HepG2 (cell line): ENCODE results near the gene CYB5B. TPM values are rescaled to one million over a fixed set of nuclear protein-coding genes. Genes with fewer than 3 reads are reported as not detected.

Experiments
- CEBPG ChIP-seq: IDR thresholded peaks from 2 replicates; pipeline ENCODE4 v1.6.1; 2016
- FOXK1 ChIP-seq: sonication (generic); formaldehyde crosslinking; IDR thresholded peaks from 2 replicates; pipeline ENCODE4 v1.4.0; 2020; ENCODE audit warnings: low read depth, missing genetic modification reagents, borderline replicate concordance
- KDM2A ChIP-seq: sonication (generic); formaldehyde crosslinking; IDR thresholded peaks from 2 replicates; pipeline ENCODE4 v1.4.0; 2020; ENCODE audit warnings: low read depth, missing genetic modification reagents, borderline replicate concordance
- KDM5A ChIP-seq: fragments of 200-600 bp; sonication (generic); IDR thresholded peaks from 2 replicates; pipeline ENCODE4 v1.7.0; 2018; ENCODE audit warnings: antibody characterized with exemption, mild to moderate bottlenecking, low read length, borderline replicate concordance
- MED1 ChIP-seq: sonication (generic); formaldehyde crosslinking; IDR thresholded peaks from 2 replicates; pipeline ENCODE4 v1.4.0; 2020; ENCODE audit warnings: missing genetic modification reagents
- MED8 ChIP-seq: sonication (generic); formaldehyde crosslinking; IDR thresholded peaks from 2 replicates; pipeline ENCODE4 v1.8.1; 2023; ENCODE audit warnings: mild to moderate bottlenecking, missing genetic modification reagents; ENCODE audit not compliant: insufficient replicate concordance
- ONECUT2 ChIP-seq: sonication (generic); formaldehyde crosslinking; IDR thresholded peaks from 2 replicates; pipeline ENCODE4 v1.4.0; 2020; ENCODE audit warnings: missing genetic modification reagents
- POGZ ChIP-seq: sonication (generic); formaldehyde crosslinking; IDR thresholded peaks from 2 replicates; pipeline ENCODE4 v1.4.0; 2020; ENCODE audit warnings: mild to moderate bottlenecking, missing genetic modification reagents
- SIN3A ChIP-seq: IDR thresholded peaks from 2 replicates; pipeline ENCODE4 v1.6.1; 2011; ENCODE audit warnings: low read depth, mild to moderate bottlenecking, control low read depth, low read length, borderline replicate concordance
- TSC22D2 ChIP-seq: sonication (generic); formaldehyde crosslinking; IDR thresholded peaks from 2 replicates; pipeline ENCODE4 v1.5.1; 2020; ENCODE audit warnings: missing genetic modification reagents, mild to moderate bottlenecking, borderline replicate concordance
- XRCC5 ChIP-seq: fragments of 200-400 bp; formaldehyde crosslinking; optimal IDR thresholded peaks from 2 replicates; pipeline ENCODE3; 2017; ENCODE audit warnings: mild to moderate bottlenecking, low read length
- ZKSCAN8 ChIP-seq: IDR thresholded peaks from 2 replicates; pipeline ENCODE4 v1.6.1; 2016; ENCODE audit warnings: borderline replicate concordance, missing genetic modification reagents, missing compliant biosample characterization
- ZNF264 ChIP-seq: sonication (generic); formaldehyde crosslinking; IDR thresholded peaks from 2 replicates; pipeline ENCODE4 v1.4.0; 2020; ENCODE audit warnings: missing genetic modification reagents
- ZNF296 ChIP-seq: sonication (generic); formaldehyde crosslinking; conservative IDR thresholded peaks from 2 replicates; pipeline ENCODE4 v1.5.0; 2020; ENCODE audit warnings: mild to moderate bottlenecking, missing genetic modification reagents
- ZNF350 ChIP-seq: sonication (generic); formaldehyde crosslinking; IDR thresholded peaks from 2 replicates; pipeline ENCODE4 v1.4.0; 2020; ENCODE audit warnings: mild to moderate bottlenecking, low read depth, missing genetic modification reagents, borderline replicate concordance
- ZNF558 ChIP-seq: sonication (generic); formaldehyde crosslinking; IDR thresholded peaks from 2 replicates; pipeline ENCODE4 v1.9.0; 2022; ENCODE audit warnings: mild to moderate bottlenecking, missing genetic modification reagents, borderline replicate concordance
- ZNF768 ChIP-seq: sonication (generic); formaldehyde crosslinking; IDR thresholded peaks from 2 replicates; pipeline ENCODE4 v1.4.0; 2020; ENCODE audit warnings: missing genetic modification reagents
- ZNF841 ChIP-seq: sonication (generic); formaldehyde crosslinking; IDR thresholded peaks from 2 replicates; pipeline ENCODE4 v1.8.1; 2023; ENCODE audit warnings: missing genetic modification reagents, borderline replicate concordance
- ZSCAN21 ChIP-seq: sonication (generic); formaldehyde crosslinking; IDR thresholded peaks from 2 replicates; pipeline ENCODE4 v1.8.0; 2022; ENCODE audit warnings: mild to moderate bottlenecking, missing genetic modification reagents, moderate library complexity, borderline replicate concordance
- polyA plus RNA-seq, 8 experiments: library from polyadenylated mRNA; depleted of rRNA in 3 of 8; stranded (reverse) in 7 of 8; unstranded in 1 of 8; fragments of >200 nt; fragmentation: Illumina TruSeq in 4 of 8; extraction: Trizol in 4 of 8; gene quantifications; 2 replicates each; pipeline versions ENCODE4 v1.2.1 to v1.2.3, GENCODE V29; 2011 to 2016; ENCODE audit warnings: low read depth in 4 of 8, missing spikeins in 1 of 8, mixed read lengths in 1 of 8; ENCODE audit not compliant: insufficient read depth in 1 of 8
- total RNA-seq, 5 experiments: library from RNA; depleted of rRNA; stranded (reverse); fragments of >200 nt; fragmentation: Illumina TruSeq; extraction: Trizol; gene quantifications; 2 replicates each; pipeline ENCODE4 v1.2.3, GENCODE V29; 2016; ENCODE audit warnings: low read depth in 1 of 5
- TF ChIP-seq, protein P1 (sequence below): sonication (generic); formaldehyde crosslinking; IDR thresholded peaks from 2 replicates; pipeline ENCODE4 v1.4.0; 2020; ENCODE audit warnings: missing genetic modification reagents
- TF ChIP-seq, protein P2 (sequence below): sonication (generic); formaldehyde crosslinking; conservative IDR thresholded peaks from 2 replicates; pipeline ENCODE4 v1.8.0; 2022; ENCODE audit warnings: low read depth, missing genetic modification reagents
- TF ChIP-seq, protein P3 (sequence below): sonication (generic); formaldehyde crosslinking; IDR thresholded peaks from 2 replicates; pipeline ENCODE4 v1.4.0; 2020; ENCODE audit warnings: missing genetic modification reagents, mild to moderate bottlenecking, borderline replicate concordance
- TF ChIP-seq, protein P4 (sequence below): IDR thresholded peaks from 2 replicates; pipeline ENCODE4 v1.6.1; 2016

CYB5B gene
- total and polyA plus RNA-seq, 2 of the 13 experiments (the other 11 are each of a cell fraction or from before 2014, with no cell fraction given), result 234 to 432 TPM

DNA sequence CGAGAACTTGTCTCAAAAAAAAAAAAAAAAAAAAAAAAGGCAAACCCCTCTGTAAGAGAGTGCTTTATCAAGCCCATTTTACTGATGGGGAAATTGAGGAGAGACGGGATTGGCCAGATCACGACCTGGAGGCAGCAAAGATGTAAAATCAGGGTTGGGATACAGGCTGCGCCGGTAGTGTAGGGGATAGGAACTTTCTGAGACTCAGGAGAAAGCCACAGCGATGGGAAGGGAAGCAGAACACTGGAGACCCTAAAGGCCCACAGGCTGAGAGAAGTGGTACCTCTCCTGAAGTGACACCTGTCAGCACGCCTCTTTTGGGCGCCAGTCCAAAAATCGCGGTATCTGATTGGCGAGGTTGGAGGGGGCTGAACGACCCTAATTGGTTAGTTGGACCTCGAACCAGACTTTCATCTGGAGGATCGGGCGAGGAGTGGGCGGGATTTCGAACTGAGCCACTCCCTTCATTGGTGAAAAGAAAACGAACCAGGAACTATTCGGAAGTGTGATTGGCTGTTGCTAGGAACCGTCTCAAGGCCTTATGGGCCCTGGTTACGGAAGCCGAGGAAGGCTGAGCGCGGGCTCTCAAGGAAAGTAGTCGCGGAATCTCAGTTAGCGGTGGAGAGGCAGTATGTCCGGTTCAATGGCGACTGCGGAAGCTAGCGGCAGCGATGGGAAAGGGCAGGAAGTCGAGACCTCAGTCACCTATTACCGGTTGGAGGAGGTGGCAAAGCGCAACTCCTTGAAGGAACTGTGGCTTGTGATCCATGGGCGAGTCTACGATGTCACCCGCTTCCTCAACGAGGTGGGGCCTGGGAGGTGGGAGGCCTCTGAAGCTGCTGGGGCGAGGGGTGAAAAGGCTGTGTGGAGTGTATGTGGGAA, at the start of gene CYB5B (continued):
- TF ChIP-seq XRCC5 (peak; percentile 79), ZNF768 (CRISPR knock-in tag) (no peak; the same call in 1 of the 2 replicates), ONECUT2 (no peak), ZSCAN21 (CRISPR knock-in tag) (peak; percentile 57; the same call in 1 of the 2 replicates), MED1 (peak; percentile 39), ZKSCAN8 (CRISPR knock-in tag) (no peak; the same call in 1 of the 2 replicates), ZNF558 (no peak; the same call in 1 of the 2 replicates), ZNF264 (no peak), POGZ (CRISPR knock-in tag) (peak; percentile 100), TSC22D2 (CRISPR knock-in tag) (no peak), ZNF296 (CRISPR knock-in tag) (no peak; the same call in 1 of the 2 replicates), FOXK1 (peak; percentile 66; the same call in 1 of the 2 replicates), CEBPG (no peak), MED8 (CRISPR knock-in tag) (peak; percentile 24), SIN3A (peak; percentile 95), ZNF841 (CRISPR knock-in tag) (no peak), ZNF350 (CRISPR knock-in tag) (peak; percentile 95), KDM2A (CRISPR knock-in tag) (peak; percentile 87), KDM5A (peak; percentile 84)
- TF ChIP-seq, protein P1, sequence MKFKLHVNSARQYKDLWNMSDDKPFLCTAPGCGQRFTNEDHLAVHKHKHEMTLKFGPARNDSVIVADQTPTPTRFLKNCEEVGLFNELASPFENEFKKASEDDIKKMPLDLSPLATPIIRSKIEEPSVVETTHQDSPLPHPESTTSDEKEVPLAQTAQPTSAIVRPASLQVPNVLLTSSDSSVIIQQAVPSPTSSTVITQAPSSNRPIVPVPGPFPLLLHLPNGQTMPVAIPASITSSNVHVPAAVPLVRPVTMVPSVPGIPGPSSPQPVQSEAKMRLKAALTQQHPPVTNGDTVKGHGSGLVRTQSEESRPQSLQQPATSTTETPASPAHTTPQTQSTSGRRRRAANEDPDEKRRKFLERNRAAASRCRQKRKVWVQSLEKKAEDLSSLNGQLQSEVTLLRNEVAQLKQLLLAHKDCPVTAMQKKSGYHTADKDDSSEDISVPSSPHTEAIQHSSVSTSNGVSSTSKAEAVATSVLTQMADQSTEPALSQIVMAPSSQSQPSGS (CRISPR knock-in tag), result no peak; the same call in none of the 2 replicates
- TF ChIP-seq, protein P2, sequence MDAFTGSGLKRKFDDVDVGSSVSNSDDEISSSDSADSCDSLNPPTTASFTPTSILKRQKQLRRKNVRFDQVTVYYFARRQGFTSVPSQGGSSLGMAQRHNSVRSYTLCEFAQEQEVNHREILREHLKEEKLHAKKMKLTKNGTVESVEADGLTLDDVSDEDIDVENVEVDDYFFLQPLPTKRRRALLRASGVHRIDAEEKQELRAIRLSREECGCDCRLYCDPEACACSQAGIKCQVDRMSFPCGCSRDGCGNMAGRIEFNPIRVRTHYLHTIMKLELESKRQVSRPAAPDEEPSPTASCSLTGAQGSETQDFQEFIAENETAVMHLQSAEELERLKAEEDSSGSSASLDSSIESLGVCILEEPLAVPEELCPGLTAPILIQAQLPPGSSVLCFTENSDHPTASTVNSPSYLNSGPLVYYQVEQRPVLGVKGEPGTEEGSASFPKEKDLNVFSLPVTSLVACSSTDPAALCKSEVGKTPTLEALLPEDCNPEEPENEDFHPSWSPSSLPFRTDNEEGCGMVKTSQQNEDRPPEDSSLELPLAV (CRISPR knock-in tag), result no peak
- TF ChIP-seq, protein P3, sequence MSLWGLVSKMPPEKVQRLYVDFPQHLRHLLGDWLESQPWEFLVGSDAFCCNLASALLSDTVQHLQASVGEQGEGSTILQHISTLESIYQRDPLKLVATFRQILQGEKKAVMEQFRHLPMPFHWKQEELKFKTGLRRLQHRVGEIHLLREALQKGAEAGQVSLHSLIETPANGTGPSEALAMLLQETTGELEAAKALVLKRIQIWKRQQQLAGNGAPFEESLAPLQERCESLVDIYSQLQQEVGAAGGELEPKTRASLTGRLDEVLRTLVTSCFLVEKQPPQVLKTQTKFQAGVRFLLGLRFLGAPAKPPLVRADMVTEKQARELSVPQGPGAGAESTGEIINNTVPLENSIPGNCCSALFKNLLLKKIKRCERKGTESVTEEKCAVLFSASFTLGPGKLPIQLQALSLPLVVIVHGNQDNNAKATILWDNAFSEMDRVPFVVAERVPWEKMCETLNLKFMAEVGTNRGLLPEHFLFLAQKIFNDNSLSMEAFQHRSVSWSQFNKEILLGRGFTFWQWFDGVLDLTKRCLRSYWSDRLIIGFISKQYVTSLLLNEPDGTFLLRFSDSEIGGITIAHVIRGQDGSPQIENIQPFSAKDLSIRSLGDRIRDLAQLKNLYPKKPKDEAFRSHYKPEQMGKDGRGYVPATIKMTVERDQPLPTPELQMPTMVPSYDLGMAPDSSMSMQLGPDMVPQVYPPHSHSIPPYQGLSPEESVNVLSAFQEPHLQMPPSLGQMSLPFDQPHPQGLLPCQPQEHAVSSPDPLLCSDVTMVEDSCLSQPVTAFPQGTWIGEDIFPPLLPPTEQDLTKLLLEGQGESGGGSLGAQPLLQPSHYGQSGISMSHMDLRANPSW (CRISPR knock-in tag), result peak; percentile 47; the same call in 1 of the 2 replicates
- TF ChIP-seq, protein P4, sequence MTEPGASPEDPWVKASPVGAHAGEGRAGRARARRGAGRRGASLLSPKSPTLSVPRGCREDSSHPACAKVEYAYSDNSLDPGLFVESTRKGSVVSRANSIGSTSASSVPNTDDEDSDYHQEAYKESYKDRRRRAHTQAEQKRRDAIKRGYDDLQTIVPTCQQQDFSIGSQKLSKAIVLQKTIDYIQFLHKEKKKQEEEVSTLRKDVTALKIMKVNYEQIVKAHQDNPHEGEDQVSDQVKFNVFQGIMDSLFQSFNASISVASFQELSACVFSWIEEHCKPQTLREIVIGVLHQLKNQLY (CRISPR knock-in tag), result 0 out of 2 replicates have a peak, but pooled peaks have one; percentile 59
